H1 (cell line): ENCODE results near the gene DPY19L2. TPM values are rescaled to one million over a fixed set of nuclear protein-coding genes. Genes with fewer than 3 reads are reported as not detected.
"Not testable (repeated sequence)": the region's sequence is repeated elsewhere in the genome, so short reads cannot be mapped to it uniquely, and the experiment has no call there.

Experiments
- CTCF ChIA-PET: fragments of 300-600 bp; sonication (Branson Sonifier 250); formaldehyde crosslinking; loops from one replicate; lab custom pipeline; 2021; ENCODE audit not compliant: partially characterized antibody; lab: Charles Lee
- POLR2A ChIA-PET: fragments of 300-600 bp; sonication (Branson Sonifier 250); formaldehyde crosslinking; loops from one replicate; lab custom pipeline; 2021; ENCODE audit warnings: inconsistent platforms; ENCODE audit not compliant: partially characterized antibody; lab: Charles Lee
- DNase-seq, 2 experiments: peaks; one replicate each; pipeline versions ENCODE4 v3.0.0 to v3.0.0-alpha.2; 2010 to 2022; ENCODE audit warnings: low spot score in 2 of 2, low read depth in 1 of 2, mixed read lengths in 1 of 2
- FAIRE-seq: peaks from 2 replicates; lab custom pipeline; 2011; peaks lifted over from hg19 to GRCh38; lab: Jason Lieb, UNC
- H2AFZ ChIP-seq: 2 replicates; pipeline ENCODE4 v1.8.1; 2012; ENCODE audit warnings: low read length, inconsistent platforms
- H2AK5ac ChIP-seq: 2 replicates; pipeline ENCODE4 v1.6.1; 2013; ENCODE audit warnings: low read depth, low read length
- H2BK120ac ChIP-seq: replicated peaks from 2 replicates; pipeline ENCODE3; 2013; ENCODE audit warnings: low read depth, low read length, inconsistent platforms
- H2BK12ac ChIP-seq: 2 replicates; pipeline ENCODE4 v1.6.1; 2013; ENCODE audit warnings: low read depth, low read length
- H2BK15ac ChIP-seq: 2 replicates; pipeline ENCODE4 v1.6.1; 2013; ENCODE audit warnings: low read length
- H2BK20ac ChIP-seq: 2 replicates; pipeline ENCODE4 v1.6.1; 2013; ENCODE audit warnings: low read length
- H2BK5ac ChIP-seq: 2 replicates; pipeline ENCODE4 v1.6.1; 2013; ENCODE audit warnings: low read depth, low read length
- H3K14ac ChIP-seq: 2 replicates; pipeline ENCODE4 v1.6.1; 2013; ENCODE audit warnings: inconsistent platforms; ENCODE audit not compliant: insufficient read length
- H3K18ac ChIP-seq: 2 replicates; pipeline ENCODE4 v1.6.1; 2013; ENCODE audit warnings: low read length; ENCODE audit errors: extremely low read depth
- H3K23ac ChIP-seq: 2 replicates; pipeline ENCODE4 v1.6.1; 2013; ENCODE audit warnings: inconsistent platforms; ENCODE audit not compliant: insufficient read length
- H3K23me2 ChIP-seq: 2 replicates; pipeline ENCODE4 v1.6.1; 2013; ENCODE audit warnings: low read depth, low read length
- H3K27ac ChIP-seq: 2 replicates; pipeline ENCODE4 v1.6.1; 2011; ENCODE audit warnings: low read depth, low read length, inconsistent platforms
- H3K27me3 ChIP-seq, 4 experiments: replicated peaks in 1 of 4; 1 replicate in 1 of 4; 2 replicates in 3 of 4; pipeline versions ENCODE4 v1.6.1 to v1.8.1; 2011 to 2013; ENCODE audit warnings: low read length in 3 of 4, mild to moderate bottlenecking in 3 of 4, inconsistent platforms in 2 of 4, mixed read lengths in 2 of 4, moderate library complexity in 1 of 4; ENCODE audit not compliant: control insufficient read depth in 3 of 4, insufficient read depth in 3 of 4; ENCODE audit errors: extremely low read depth in 1 of 4
- H3K36me3 ChIP-seq, 4 experiments: 2 replicates each; pipeline versions ENCODE4 v1.6.1 to v1.8.1; 2011 to 2013; ENCODE audit warnings: mild to moderate bottlenecking in 4 of 4, low read length in 3 of 4, moderate library complexity in 2 of 4, control low read depth in 1 of 4, inconsistent platforms in 1 of 4; ENCODE audit not compliant: insufficient read depth in 4 of 4, control insufficient read depth in 2 of 4
- H3K4ac ChIP-seq: replicated peaks from 2 replicates; pipeline ENCODE3; 2013; ENCODE audit warnings: low read length, low read depth, mixed read lengths, inconsistent platforms; ENCODE audit not compliant: insufficient read length
- H3K4me1 ChIP-seq, 4 experiments: replicated peaks in 1 of 4; 1 replicate in 1 of 4; 2 replicates in 3 of 4; pipeline versions ENCODE4 v1.6.1 to v1.8.1; 2011 to 2013; ENCODE audit warnings: low read length in 3 of 4, inconsistent platforms in 2 of 4, mixed read lengths in 1 of 4; ENCODE audit not compliant: insufficient read depth in 4 of 4, control insufficient read depth in 3 of 4
- H3K4me2 ChIP-seq, 2 experiments: 2 replicates each; pipeline versions ENCODE4 v1.6.1 to v1.8.1; 2011 to 2013; ENCODE audit warnings: low read depth in 2 of 2, low read length in 2 of 2, control low read depth in 1 of 2, inconsistent platforms in 1 of 2, mild to moderate bottlenecking in 1 of 2; ENCODE audit not compliant: insufficient read depth in 1 of 2
- H3K4me3 ChIP-seq, 4 experiments: fragments of 200-600, 300-600 bp in 1 of 4; sonication (generic), shearing (Covaris generic), sonication (Bioruptor Twin) in 1 of 4; 2 replicates each; pipeline versions ENCODE4 v1.5.1 to v1.8.1; 2011 to 2016; ENCODE audit warnings: low read length in 4 of 4, low read depth in 3 of 4, control low read depth in 2 of 4, inconsistent platforms in 2 of 4, mild to moderate bottlenecking in 2 of 4, mixed read lengths in 1 of 4, moderate library complexity in 1 of 4; ENCODE audit not compliant: insufficient read depth in 2 of 4; ENCODE audit errors: extremely low read depth in 1 of 4
- H3K56ac ChIP-seq: replicated peaks from 2 replicates; pipeline ENCODE3; 2013; ENCODE audit warnings: low read depth, mild to moderate bottlenecking, mixed read lengths, low read length, inconsistent platforms; ENCODE audit not compliant: insufficient read length
- H3K79me1 ChIP-seq: 2 replicates; pipeline ENCODE4 v1.6.1; 2013; ENCODE audit warnings: low read depth, low read length, control low read depth
- H3K79me2 ChIP-seq, 2 experiments: 2 replicates each; pipeline versions ENCODE4 v1.6.1 to v1.8.1; 2012 to 2013; ENCODE audit warnings: low read length in 2 of 2, mild to moderate bottlenecking in 2 of 2, inconsistent platforms in 1 of 2; ENCODE audit not compliant: insufficient read depth in 2 of 2, control insufficient read depth in 1 of 2
- H3K9ac ChIP-seq, 4 experiments: replicated peaks in 1 of 4; 1 replicate in 1 of 4; 2 replicates in 3 of 4; pipeline versions ENCODE4 v1.6.1 to v1.8.1; 2011 to 2013; ENCODE audit warnings: low read depth in 3 of 4, low read length in 3 of 4, control low read depth in 2 of 4, mild to moderate bottlenecking in 2 of 4, moderate library complexity in 2 of 4, inconsistent platforms in 1 of 4; ENCODE audit errors: extremely low read depth in 1 of 4
- H3K9me3 ChIP-seq, 2 experiments: 2 replicates each; pipeline versions ENCODE4 v1.6.1 to v1.8.1; 2012 to 2013; ENCODE audit warnings: mild to moderate bottlenecking in 2 of 2, moderate library complexity in 2 of 2, control low read depth in 1 of 2, inconsistent platforms in 1 of 2, low read depth in 1 of 2, low read length in 1 of 2, mixed read lengths in 1 of 2; ENCODE audit not compliant: insufficient read depth in 2 of 2
- H4K20me1 ChIP-seq, 2 experiments: replicated peaks in 1 of 2; 2 replicates each; pipeline versions ENCODE3 to v1.8.1; 2011 to 2013; ENCODE audit warnings: inconsistent platforms in 2 of 2, low read length in 2 of 2, mild to moderate bottlenecking in 1 of 2; ENCODE audit not compliant: insufficient read depth in 2 of 2, control insufficient read depth in 1 of 2
- H4K5ac ChIP-seq: 2 replicates; pipeline ENCODE4 v1.6.1; 2013; ENCODE audit warnings: low read length, low read depth, mixed read lengths, inconsistent platforms; ENCODE audit not compliant: insufficient read length
- H4K8ac ChIP-seq: 2 replicates; pipeline ENCODE4 v1.8.0; 2013; ENCODE audit warnings: mild to moderate bottlenecking, moderate library complexity, low read length, inconsistent platforms; ENCODE audit not compliant: insufficient read depth; ENCODE audit errors: extremely low read depth
- H4K91ac ChIP-seq: replicated peaks from 2 replicates; pipeline ENCODE3; 2013; ENCODE audit warnings: low read length, mixed read lengths, inconsistent platforms; ENCODE audit not compliant: insufficient read length
- WGBS, 2 experiments: shearing (Covaris generic) in 1 of 2; methylation state at CpG; one replicate each; pipeline versions ENCODE4 v1.1.6 to v1.1.7; 2013 to 2015; ENCODE audit warnings: low lambda C conversion rate in 2 of 2, mixed read lengths in 2 of 2, inconsistent platforms in 1 of 2, low coverage in 1 of 2, missing lambda C conversion rate in 1 of 2; ENCODE audit not compliant: insufficient replicate concordance in 2 of 2, insufficient coverage in 1 of 2, insufficient read length in 1 of 2; ENCODE audit errors: extremely low coverage in 1 of 2, missing lambda C conversion rate in 1 of 2; 5-methylcytosine and 5-hydroxymethylcytosine counted together
- polyA plus RNA-seq, 7 experiments: library from polyadenylated mRNA; depleted of rRNA in 3 of 7; stranded (reverse) in 5 of 7; unstranded in 2 of 7; fragments of >200 nt in 5 of 7; fragments of 200-250 nt in 2 of 7; gene quantifications; 1 replicate in 5 of 7; 2 replicates in 1 of 7; 4 replicates in 1 of 7; pipeline versions ENCODE4 v1.2.1 to v1.2.3, GENCODE V29; 2011 to 2013; ENCODE audit warnings: missing spikeins in 2 of 7, mixed read lengths in 2 of 7
- total RNA-seq: library from RNA; stranded (reverse); fragmentation: NEBNext Ultra II Directional; extraction: Animal tissue kit (Norgen Biotek cat#: 25700); gene quantifications from 2 replicates; pipeline ENCODE4 v1.2.1, GENCODE V29; 2021

DPY19L2 gene
- total and polyA plus RNA-seq, 2 of the 8 experiments (the other 6 are each of a cell fraction or from before 2014, with no cell fraction given): 2.2 to 3.3 TPM

- H3K36me3 ChIP-seq, H2AFZ ChIP-seq, H3K4me2 ChIP-seq, H3K4me1 ChIP-seq, H3K23me2 ChIP-seq, H3K79me1 ChIP-seq, H3K27me3 ChIP-seq, H4K8ac ChIP-seq, H4K5ac ChIP-seq, H3K9ac ChIP-seq, H3K9me3 ChIP-seq, H3K27ac ChIP-seq, H3K4me3 ChIP-seq, H4K20me1 ChIP-seq, H2BK120ac ChIP-seq, H3K56ac ChIP-seq, H2BK5ac ChIP-seq, H3K23ac ChIP-seq, H4K91ac ChIP-seq, H3K14ac ChIP-seq, FAIRE-seq, H3K18ac ChIP-seq, H2AK5ac ChIP-seq, H2BK12ac ChIP-seq, DNase-seq, H2BK15ac ChIP-seq, POLR2A ChIA-PET, H3K79me2 ChIP-seq, H3K4ac ChIP-seq, H2BK20ac ChIP-seq, CTCF ChIA-PET: not testable (repeated sequence)
- WGBS, 2 experiments: 78% methylated on average over 4 of the region's 4 CpGs; no CpG with 5 or more reads in 1 of the 2 experiments
Observed at GRCh38 chr12:63594828-63595227, 73.5 kb downstream of the DPY19L2 start.

GRCh38 chr12:63584426-63584825 lies 83.9 kb downstream of the DPY19L2 start:
- H3K18ac ChIP-seq, H2BK120ac ChIP-seq, H3K23me2 ChIP-seq, H2BK5ac ChIP-seq, H4K91ac ChIP-seq, H2BK15ac ChIP-seq, CTCF ChIA-PET, H4K20me1 ChIP-seq, H3K4me1 ChIP-seq, H3K79me1 ChIP-seq, H4K8ac ChIP-seq, H3K14ac ChIP-seq, H2AFZ ChIP-seq, DNase-seq, H3K9me3 ChIP-seq, H2BK20ac ChIP-seq, H3K79me2 ChIP-seq, POLR2A ChIA-PET, H3K56ac ChIP-seq, H3K4me2 ChIP-seq, H3K27me3 ChIP-seq, H3K27ac ChIP-seq, H3K23ac ChIP-seq, H4K5ac ChIP-seq, FAIRE-seq, H3K4me3 ChIP-seq, H3K36me3 ChIP-seq, H2BK12ac ChIP-seq, H3K9ac ChIP-seq, H3K4ac ChIP-seq, H2AK5ac ChIP-seq: not testable (repeated sequence)
- WGBS, 2 experiments: 93% methylated on average over 3 of the region's 3 CpGs; no CpG with 5 or more reads in 1 of the 2 experiments
